Measurements from ENCODE around the gene TXNL4A.

Gene TXNL4A

DNA sequence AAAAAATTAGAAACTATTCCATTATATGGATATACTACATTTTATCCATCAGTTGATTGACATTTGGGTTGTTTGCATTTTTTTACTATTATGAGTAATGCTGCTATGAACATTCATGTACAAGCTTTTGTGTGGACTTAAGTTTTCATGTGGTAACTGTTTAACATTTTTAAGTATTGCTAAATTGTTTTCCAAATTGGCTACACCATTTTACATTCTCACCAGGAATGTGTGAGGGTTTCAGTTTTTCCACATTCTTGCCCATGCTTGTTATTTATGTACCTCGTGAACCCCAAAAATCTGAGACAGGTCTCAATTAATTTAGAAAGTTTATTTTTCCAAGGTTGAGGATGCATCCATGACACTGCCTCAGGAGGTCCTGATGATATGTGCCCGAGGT lies 3.1 kb upstream of the TXNL4A start:
- no peak for DNase-seq (ENCODE audit: low read depth)

DNA sequence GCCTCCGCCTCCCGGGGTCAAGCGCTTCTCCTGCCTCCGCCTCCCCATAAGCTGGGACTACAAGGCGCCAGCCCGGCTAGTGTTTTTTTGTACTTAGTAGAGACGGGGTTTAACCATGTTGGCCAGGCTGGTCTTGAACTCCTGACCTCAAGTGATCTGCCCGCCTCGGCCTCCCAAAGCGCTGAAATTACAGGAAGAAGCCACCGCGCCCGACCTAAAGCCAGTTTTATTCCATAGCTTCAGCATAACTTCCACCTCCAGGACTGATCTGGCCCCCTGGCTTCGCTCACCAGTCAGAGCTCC lies 783 bp upstream of the TXNL4A start:
- no peak for DNase-seq (ENCODE audit: low read depth)

DNA sequence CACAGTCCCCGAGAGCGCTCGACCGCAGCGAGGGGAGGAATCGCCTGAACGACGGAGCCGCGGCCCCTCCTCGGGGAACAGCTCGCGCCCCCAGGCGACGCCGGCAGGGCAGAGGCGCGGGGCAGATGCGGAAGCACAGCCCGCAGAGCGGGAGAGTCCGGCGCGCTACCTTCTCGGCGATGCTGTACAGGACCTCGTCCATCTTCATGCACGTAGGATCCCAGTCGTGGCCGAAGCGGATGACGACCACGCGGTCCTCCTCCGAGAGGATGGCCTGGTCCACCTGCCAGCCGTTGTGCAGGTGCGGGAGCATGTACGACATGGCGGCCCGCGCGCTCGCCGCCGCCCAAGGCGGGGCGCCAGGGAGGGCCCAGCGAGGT lies 302 bp downstream of the TXNL4A start:
- DNase-seq (ENCODE audit: low read depth): no peak

DNA sequence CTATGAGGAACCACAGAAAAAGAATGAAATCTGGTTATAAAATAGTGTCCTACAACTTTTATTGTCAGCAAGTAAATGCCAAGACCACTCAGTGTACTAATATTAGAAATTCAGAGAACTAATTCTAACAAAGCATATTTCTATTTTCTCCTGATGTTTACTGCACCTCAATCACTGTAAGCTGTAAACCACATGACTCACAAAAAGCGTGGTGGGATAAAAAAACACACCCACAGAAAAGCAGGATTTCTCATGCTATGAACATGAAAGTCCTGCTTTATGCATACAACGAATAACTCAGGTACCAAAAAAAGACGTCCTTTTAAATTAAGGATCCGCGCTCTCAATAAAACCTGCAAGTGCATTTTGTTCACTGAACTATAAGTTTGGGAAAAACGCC lies 797 bp downstream of the TXNL4A start:
- DNase-seq (ENCODE audit: low read depth): no peak

DNA sequence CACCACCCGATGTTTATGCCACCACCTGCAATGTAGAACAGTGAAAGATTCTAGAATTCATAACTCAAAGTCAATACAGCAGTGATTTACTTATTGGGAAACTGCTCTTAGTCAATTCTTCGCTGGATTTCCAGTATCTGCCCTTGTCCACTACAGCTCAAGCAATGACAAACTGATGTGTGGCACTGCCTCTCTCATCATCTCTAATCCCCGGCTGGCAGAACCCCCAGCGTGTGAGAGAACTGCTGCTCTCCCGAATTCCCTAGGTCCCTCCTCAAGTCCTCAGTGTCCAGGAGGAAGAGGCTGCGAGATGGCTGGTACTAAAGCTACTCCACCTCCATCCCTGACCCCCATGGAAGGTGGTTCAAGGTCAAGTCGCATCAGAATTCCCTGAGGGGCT lies 1.6 kb downstream of the TXNL4A start:
- DNase-seq (ENCODE audit: low read depth): no peak

DNA sequence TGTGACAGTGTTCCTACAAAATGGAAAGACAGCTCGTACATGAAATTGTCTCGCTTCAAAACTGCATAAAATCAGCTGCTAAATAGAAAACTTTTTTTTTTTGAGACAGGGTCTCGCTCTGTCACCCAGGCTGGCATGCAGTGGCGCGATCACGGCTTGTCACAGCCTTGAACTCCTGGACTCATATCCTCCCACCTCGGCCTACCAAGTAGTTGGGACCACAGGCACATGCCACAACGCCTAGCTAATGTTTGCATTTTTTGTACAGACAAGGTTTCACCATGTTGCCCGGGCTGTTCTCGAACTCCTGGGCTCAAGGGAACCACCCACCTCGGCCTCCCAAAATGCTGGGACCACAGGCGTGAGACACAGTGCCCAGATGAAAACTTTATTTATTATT lies 3.2 kb downstream of the TXNL4A start:
- no peak for DNase-seq (ENCODE audit: low read depth)

DNA sequence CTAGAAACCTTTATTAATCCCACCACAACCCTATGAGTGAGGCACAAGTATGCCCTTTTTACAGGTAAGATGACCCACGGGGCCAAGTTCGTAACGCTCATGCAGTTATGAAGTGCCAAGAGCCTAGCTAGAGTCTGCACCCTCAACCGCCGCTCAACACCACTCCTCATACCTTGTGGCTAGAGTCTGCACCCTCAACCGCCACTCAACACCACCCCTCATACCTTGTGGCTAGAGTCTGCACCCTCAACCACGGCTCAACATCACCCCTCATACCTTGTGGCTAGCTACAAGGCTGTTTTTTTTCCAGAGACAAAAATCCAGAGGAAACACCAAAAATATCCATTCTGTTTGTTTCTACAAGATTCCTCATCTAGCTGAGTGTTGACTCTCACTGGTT lies 4.6 kb downstream of the TXNL4A start:
- no peak for DNase-seq (ENCODE audit: low read depth)

DNA sequence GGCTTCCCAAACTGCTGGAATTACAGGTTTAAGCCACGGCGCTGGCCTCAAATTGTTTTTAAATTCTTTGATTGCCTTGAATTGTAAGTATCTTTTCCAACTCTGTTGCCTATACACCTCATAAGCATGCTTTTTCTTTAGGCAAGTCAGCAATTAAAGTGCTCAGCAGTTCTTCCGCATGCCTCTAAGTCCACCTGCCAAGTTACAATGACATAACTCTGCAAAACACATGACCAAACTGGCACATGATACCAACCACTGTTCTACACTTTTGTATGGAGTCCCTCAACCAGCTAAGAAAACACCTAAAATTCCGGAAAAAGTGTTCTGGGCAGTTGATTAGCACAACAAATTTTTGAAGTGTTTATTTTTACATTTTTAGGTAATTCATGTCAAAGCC lies 5.1 kb downstream of the TXNL4A start:
- no peak for DNase-seq (ENCODE audit: low read depth)

DNA sequence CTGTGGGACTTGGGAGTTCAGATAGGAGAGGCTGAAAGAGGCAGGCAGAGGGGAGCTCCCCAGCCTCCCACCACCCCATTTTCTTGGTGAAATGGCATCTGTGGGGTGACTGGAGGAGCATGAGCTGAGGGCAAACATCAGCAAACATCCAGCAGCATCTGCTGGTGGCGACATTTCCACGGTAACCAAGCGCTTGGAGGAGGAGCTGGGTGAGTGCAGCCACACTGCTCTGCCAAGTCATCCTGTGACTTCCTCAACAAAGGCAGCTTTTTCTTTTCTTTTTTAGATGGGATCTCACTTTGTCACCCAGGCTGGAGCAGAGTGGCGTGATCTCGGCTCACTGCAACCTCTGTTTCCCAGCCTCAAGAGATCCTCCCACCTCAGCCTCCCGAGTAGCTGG lies 5.6 kb downstream of the TXNL4A start:
- DNase-seq (ENCODE audit: low read depth): no peak

DNA sequence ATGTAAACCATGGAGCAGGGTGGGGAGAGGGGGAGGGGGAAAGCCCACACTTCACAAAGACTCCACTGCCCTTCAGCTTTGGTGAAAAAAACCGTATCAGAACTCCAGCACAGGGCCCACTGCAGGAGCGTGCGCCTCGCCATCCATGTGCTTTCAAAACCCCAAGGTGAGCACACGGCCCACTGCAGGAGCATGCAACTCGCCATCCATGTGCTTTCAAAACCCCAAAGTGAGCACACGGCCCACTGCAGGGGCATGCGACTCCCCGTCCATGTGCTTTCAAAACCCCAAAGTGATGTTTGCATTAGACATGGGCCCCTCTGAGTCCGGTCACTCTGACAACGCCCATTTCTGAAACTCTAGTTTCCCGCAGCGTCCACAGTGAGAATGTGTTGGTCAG lies 7.8 kb downstream of the TXNL4A start:
- no peak for DNase-seq (ENCODE audit: low read depth)

DNA sequence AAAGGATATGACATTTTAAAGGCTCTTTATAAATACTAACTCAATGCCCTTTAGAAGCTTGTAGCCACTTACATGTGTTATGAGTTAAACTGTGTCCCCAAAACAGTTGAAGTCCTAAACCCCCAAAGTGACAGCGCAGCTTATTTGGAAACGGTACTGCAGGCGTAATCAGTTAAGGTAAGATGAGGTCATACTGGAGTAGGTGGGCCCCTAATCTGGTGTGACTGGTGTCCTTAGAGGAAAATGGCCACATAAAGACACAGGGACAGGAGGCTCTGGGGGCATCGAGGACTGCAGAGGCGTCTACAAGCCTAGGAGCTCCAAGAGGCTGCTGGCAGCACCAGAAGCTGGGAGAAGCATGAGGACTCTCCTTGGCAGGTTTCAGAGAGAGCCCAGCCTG lies 8.5 kb downstream of the TXNL4A start:
- no peak for DNase-seq (ENCODE audit: low read depth)

DNA sequence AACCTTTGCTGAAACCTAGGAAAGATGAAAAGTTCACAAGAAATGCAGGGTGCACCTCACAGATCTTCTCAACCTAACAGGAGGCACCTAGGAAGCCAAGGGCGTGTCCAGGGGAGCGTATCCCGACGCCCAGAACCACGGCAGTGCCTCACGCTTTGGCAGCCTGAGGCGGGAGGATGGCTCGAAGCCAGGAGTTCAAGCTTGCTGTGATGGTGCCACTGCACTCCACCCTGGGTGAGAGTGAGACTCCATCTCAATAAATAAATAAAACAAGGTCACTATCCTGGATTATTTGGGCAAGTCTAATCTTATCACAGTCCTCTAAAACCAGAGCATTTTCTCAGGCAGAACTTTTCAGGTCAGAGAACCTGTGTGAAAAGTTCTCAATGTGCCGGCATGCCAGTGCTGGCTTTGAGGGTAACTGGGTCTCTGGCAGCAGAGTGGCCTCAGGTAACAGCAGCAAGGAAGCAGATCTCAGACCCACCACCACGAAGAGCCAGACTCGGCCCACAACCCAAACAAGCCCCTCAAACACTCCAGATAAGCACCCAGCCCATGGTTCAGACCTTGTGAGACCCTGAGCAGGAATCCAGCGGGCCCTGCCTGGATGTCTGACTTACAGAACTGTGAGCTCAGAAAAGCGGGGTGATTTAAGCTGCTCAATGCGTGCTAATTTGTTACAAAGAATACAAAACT lies 12.2 kb downstream of the TXNL4A start:
- no peak for DNase-seq (ENCODE audit: low read depth)

DNA sequence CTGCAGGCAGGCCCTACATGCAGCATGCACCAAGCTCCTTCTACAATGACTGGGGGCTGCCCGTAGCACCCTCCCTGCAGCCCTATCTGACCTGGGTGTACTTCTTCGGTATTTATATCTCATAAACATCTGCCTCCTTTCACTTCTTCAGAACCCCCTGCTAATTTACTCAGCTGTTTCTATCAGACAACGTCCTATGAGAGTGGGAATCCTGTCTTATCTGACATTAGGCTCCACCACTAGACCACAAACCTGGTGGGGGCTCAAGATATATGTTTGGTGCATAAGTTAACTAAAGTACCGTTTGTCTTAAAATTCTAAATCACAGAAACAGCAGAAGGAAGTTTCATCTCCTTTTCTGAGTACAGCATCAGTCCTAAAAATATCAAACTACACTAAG lies 13.3 kb downstream of the TXNL4A start:
- DNase-seq (ENCODE audit: low read depth): no peak

DNA sequence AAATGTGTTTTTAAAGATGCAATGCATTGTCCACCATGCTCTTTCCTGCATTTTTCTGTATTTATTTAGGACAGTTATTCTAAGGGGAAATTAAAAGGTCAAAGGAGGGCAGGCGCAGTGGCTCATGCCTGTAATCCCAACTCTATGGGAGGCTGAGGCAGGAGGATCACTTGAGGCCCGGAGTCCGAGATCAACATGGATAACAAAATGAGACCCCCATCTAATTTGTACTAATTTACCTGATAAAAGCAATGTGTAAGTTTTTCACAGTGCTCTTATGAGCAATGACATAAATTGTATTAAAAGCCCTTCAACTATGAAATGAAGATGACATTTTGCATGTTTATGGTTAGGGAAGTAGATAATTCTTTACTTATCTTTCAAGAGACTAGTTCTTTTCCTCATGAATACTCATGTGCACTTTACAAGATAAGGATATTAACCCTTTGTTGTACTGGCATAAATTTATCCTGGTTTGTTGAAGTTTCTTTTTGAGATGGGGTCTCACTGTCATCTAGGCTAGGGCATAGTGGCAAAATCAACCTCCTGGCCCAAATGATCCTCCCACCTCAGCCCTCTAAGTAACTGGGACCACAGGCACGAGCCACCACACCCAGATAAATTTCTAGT lies 14.2 kb downstream of the TXNL4A start:
- no peak for DNase-seq (ENCODE audit: low read depth)

DNA sequence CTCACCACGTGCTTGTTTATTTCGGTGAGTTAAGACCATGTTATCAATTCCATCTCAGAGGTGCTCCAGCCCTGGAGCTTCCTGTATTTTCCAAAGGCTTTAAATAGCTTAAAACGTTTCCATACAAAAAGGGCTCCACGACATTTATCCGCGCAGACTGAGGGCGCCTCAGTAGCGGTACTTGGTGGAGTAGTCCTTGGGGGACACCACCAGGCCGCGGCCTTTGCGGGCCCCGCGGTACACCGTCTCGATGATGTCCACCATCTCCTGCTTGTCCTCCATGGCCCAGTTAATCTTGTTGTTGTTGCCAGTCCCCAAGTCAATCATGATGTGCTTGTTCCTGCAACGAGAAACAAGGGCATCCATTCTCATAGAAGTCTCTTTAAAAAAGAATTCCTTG lies 14.8 kb downstream of the TXNL4A start:
- no peak for DNase-seq (ENCODE audit: low read depth)

DNA sequence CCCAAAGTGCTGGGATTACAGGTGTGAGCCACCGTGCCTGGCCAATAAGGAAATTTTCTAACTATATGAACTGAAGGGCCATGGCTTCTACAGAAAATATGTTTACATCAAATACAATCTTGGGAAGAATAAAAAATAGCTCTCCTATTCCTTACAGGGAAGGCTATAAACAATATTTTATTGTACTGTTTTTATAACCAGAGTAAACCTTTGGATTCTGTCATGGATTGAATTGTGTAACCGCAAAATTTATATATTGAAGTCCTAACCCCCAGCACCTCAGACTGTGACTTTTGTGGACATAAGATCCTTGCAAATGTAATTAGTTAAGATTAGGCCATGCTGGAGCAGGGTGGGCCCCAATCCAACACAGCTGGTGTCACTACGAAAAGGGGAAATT lies 15.6 kb downstream of the TXNL4A start:
- no peak for DNase-seq (ENCODE audit: low read depth)

DNA sequence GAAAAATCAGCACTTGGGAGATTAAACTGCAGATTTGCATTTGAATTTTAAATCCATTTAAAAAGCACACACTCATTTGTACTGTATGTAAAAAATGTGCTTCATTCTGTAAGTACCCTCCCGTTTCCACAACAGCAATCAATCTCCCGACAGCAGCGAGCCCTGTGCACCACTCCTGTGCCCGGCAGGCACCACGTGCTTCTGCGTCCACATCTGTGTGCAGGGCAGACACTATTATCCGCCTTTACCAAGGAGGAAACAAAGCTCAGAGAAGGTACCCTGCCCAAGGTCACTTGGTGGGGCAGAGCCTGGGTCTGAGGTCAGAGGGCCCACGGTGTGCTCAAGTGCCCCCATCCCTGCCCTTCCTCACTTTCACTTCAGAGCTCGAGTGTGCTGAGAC lies 16.4 kb downstream of the TXNL4A start:
- no peak for DNase-seq (ENCODE audit: low read depth)

DNA sequence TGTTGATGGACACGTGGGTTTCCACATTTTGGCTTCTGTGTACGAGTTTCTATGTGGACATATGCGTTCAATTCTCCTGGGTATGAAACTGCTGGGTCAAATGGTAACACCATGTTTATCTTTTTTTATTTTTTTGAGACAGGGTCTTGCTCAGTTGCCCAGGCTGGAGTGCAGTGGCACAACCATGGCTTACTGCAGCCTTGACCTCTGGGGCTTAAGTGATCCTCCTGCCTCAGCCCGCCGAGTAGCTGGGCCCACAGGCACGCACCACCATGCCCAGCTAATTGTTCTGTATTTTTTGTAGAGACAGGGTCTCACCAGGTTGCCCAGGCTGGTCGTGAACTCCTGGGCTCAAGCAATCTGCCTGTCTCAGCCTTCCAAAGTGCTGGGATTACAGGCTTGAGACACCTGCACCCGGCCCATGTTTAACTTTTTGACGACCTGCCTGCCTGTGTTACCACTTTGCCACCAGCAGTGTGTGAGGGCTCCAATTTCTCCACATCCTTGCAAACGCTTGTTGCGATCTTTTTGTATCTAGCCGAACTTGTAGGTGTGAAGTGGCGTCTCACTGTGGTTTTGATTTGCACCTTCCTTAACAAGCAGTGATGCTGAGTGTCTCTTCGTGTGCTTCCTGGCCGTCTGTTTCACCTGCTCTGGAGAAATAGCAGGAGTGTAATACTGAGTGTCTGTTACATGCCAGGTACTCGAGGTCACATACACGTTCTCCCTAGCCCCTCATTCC lies 17.0 kb downstream of the TXNL4A start:
- no peak for DNase-seq (ENCODE audit: low read depth)

DNA sequence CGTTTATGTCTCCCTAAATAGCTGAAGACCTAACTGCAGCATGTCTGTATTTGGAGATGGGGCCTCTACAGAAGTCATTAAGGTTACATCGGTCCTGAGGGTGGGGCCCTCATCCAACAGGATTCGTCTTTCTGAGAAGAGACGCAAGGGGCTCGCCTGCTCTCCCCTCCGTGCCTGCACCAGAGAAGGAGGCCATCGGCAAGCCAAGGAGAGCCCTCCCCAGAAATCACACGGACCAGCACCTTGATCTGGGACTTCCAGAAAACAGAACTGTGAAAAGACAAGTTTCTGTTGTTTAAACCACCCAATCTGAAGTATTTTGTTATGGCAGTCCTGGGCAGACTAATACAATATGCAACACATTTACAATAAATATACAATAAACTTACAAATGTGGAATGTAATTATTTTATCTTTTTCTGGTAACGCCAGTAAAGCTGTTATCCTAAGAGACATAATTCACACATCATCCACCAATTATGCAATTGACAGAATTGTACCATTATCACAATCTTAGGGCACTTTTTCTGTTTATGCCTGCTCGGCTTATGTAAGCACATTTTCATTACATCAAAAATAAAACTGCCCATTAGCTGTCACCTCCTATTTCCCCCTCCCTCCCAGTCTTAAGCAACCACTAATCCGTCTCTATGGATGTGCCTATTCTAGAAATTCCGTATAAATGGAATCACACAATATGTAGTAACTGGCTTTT lies 17.8 kb downstream of the TXNL4A start:
- no peak for DNase-seq (ENCODE audit: low read depth)

DNA sequence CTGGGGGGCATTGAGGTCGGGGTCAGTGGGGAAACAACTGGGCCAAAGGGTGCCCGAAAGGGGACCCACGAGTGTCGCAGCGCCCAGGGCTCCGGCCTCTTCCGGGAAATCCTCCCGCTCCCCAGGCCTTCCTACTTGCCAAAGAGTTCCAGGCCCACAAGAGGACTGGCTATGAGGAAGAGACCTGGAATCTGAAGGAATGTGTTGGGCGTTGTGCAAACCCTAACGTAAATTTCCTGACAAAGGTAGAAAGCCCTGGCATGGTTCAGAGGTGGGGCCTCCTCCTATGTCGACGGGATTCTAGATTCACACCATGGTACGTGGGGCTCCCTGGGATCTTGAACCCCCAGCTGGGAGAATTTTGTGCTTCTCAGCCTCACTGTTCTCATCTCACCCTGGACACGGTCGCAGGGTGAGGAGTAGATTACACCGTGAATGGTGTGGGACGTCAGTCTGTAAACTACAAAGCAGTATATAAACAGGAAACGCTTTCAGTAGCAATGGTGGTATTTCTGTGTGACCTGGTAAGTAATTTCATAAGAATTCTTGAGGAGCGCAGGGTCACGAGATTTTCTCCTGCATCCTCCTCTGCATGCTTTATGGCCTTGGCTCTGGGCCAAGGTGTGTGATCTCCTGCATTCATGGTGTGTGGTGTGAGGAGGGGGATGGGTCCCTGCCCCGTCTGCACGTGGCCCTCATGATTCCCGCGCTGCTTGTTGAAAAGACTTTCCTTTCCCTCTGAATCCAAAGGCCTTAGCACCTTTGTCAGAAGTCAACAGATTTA lies 23.1 kb downstream of the TXNL4A start:
- DNase-seq (ENCODE audit: low read depth): no peak

DNA sequence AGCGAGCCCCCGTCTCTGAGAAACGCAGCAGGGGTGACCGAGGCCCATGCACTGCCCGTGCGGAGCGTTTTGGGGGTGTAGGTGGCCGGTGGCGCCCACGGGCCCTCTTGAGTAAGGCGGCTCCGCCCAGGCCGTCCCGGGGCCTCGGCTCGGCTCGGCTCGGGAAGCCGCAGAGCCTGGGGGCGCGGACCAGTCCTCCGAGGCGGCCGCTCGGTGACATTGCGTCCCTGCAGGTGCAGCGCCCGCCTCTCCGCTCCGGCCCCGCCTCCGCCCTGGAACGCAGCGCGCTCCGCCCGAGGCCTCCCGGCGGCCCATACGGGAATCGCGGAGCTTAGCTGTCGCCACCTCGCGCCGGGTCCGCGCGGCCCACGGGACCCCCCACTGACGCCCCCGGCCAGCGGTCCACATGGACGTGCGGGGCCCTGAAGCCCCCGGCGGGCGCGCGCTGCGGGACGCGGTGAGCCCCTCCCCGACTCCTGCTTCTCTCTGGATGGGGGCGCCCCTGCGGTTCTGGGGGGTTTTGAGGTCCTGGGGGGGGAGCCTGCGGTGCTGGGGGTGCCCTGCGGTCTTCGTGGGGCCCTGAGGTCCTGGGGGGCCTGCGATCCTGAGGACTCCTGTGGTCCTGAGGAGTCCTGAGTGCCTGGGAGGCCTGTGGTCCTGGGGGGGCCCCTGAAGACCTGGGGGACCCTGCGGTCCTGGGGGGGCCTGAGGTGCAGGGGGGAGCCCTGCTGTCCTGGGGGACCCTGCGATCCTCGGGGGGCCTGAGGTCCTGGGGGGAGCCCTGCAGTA lies 23.8 kb downstream of the TXNL4A start, which contains the start of gene HSBP1L1:
TSS of gene HSBP1L1 (plus strand) at position 314 of the 789 bp plus-strand sequence. CDS start at position 407, 93 bp downstream.
- DNase-seq (ENCODE audit: low read depth): no peak
